Renal cortical epithelial cell (primary cell): ENCODE results near the gene ZNF580. TPM values are rescaled to one million over a fixed set of nuclear protein-coding genes. Genes with fewer than 3 reads are reported as not detected.

Experiments
- DNase-seq: peaks from one replicate; pipeline ENCODE4 v3.0.0-alpha.2; 2011; ENCODE audit warnings: low read depth
- total RNA-seq: library from RNA; depleted of rRNA; stranded (reverse); fragments of >200 nt; gene quantifications from 2 replicates; pipeline ENCODE4 v1.2.3, GENCODE V29; 2014

Gene ZNF580
- total RNA-seq, 1 donor from 2014 or later = 5.8 TPM

DNA sequence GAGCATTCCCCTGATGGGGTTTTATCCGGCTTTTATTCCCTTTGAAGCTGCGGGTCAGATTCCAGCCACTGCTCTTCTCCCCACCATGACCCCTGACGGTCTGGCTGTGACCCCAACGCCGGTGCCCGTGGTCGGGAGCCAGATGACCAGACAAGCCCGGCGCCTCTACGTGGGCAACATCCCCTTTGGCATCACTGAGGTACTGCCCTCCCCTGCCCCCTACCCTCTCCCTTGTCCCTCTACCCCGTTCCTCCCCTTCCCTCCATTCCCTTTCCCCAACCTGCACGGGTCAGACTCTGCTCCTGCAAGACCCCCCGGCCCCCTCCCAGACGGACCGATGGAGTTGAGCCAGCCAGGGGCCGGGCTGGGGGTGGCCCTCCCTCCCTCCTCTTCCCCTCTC, 20.2 kb downstream of the ZNF580 start:
- DNase-seq = no peak

- DNase-seq = no peak
Observed at GRCh38 chr19:55661826-55662225, 21.0 kb downstream of the ZNF580 start.

DNA sequence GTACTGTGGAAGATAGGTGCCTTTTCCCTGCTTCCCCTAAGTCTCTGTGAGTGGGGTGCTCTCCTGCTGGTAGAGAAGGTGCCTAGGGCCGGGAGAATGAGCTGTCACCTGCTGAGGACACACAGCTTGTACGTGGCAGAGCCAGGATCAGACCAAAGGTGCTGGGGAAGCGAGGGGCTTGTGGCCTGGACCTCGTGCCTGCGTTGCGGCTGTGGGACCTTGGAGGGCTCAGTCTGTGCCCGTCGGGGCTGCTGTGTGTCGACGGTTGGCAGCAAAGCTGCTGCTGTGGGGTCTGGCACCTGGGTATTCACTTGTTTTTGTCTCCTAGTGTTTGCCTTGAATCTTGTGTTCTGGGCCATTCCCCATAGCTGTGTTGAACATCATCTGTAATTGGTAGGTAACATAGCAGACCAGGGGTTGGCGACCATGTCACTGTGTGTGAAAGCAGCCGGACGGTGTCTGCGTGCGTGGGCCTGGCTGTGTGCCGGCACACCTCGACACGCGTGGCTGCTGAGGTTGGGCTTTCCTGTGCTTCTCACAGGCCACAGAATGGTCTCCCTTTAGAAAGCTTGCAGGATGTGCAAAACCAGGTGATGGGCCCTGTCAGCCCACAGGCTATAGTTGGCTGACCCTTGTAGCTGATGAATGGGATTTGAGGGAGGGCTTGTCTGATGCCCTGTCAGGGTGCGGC, 23.2 kb downstream of the ZNF580 start:
- no peak for DNase-seq

DNA sequence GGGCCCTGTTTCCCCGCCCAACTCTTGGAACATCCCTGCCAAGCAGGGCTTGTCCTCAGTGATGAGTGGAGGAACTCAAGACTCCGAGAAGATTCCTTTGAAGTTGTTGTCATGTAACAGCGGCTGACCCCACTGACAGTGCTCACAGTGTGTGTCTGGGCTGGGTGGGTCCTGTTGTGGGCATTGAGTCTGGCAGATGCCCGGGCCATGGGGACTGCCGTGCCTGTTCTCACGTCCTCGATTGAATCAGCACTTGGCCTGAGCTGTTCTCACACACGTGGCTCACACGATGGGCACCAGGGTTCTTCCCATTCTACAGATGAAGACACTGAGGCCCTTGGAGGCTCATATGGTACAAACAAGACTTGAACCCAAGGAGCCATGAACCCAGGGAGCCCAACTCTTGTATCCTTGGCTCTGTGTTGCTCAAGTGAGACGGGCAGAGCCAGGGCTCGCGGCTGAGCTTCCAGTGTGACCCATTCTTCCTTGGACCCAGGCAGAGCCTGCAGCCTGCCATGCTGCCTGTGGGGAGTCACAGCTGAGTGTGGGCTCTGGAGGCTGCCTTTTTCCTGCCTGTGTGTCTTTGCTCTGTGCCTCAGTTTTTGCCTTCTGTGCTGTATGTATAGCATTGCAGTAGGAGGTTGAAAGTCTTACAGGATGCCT, 25.7 kb downstream of the ZNF580 start:
- DNase-seq = no peak

DNA sequence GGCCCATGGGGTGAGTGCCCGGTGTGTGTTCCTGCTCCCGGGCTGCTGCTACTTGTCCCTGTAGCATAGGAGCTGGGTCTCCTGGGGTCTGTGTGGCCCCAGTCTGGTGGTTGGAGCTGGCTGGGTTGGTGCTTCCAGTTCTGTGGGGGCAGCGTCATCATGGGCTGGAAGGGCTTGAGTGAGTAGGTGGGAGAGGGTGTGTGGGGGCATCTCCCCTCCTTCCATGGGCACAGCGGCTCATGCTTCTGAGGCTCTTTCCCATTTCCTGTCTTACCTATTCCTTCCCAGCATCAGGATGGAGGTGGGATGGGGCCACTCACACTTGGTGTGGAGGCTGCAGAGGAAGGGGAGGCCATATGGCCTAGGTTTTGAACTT, 26.2 kb downstream of the ZNF580 start:
- no peak for DNase-seq

DNA sequence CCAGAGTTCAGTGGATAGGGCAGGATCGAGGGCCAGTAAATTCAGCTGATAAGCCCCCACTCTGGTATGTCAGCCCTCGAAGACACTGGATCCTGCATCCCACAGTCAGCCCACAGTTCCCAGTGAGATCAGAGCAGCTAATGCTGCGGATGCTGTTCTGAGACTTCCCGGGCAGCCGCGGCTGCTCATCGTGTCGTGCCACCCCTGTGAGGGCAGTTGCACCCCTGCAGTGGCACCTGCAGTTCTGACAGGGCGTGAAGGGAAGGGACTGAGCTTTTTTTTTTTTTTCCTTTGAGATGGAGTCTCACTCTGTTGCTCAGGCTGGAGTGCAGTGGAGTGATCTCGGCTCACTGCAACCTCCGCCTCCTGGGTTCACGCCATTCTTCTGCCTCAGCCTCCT, 26.7 kb downstream of the ZNF580 start:
- no peak for DNase-seq

DNA sequence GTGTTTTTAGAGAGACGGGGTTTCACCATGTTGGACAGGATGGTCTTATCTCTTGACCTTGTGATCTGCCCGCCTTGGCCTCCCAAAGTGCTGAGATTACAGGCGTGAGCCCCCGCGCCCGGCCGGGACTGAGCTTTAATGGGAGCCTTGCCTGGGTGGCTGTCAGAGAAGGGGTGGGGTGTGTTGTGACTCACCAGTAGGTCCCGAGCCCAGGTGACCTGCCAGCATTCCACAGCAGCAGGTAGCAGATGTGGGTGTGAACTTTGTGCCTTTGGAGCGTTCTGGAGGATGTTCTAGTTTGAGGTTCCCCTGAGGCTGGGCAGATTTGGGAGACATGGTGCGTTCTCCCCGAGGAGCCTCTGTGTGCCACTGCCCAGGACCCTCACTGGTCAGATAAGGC, 27.2 kb downstream of the ZNF580 start:
- DNase-seq = no peak

- DNase-seq = no peak
Observed at GRCh38 chr19:55668603-55669348, 28.0 kb downstream of the ZNF580 start.

DNA sequence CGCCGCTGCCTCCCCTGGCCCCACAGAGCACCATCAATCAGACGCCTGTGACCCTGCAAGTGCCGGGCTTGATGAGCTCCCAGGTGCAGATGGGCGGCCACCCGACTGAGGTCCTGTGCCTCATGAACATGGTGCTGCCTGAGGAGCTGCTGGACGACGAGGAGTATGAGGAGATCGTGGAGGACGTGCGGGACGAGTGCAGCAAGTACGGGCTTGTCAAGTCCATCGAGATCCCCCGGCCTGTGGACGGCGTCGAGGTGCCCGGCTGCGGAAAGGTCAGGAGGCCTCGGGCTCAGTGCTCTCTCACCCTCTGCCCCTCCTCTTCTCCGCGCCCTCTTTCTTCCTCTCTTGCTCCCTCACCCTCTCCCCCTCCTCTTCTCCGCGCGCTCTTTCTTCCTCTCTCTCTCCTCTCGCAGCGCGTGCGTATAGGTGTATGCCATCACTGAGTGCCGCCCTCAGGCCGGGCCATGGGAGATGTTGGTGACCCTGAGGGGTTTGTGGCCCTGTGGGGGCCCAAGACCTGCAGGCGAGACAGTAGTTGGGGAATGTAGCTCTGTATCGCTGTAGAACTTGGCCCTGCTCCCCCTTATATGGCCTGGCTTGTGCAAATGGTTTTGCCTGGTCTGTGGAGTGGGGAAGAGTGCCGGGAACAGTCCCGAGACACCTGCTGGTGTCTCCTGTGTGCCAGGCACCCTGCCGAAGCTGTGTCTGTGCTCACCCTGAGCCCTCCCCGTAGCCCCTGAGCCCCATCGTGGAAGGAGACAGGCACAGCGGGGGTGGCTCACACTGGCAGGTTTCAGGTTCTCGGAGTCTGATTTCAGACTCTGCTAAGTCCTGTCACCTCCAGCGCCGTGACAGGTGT, 28.8 kb downstream of the ZNF580 start:
- DNase-seq = no peak

- DNase-seq = no peak
Observed at GRCh38 chr19:55670280-55671053, 29.7 kb downstream of the ZNF580 start.

GRCh38 chr19:55671054-55671378, 30.2 kb downstream of the ZNF580 start:
- no peak for DNase-seq

GRCh38 chr19:55672418-55672817, 31.6 kb downstream of the ZNF580 start:
- no peak for DNase-seq

- DNase-seq = no peak
Observed at GRCh38 chr19:55673465-55673864, 32.7 kb downstream of the ZNF580 start.

GRCh38 chr19:55673889-55674288, 33.1 kb downstream of the ZNF580 start:
- no peak for DNase-seq

GRCh38 chr19:55674459-55674840, 33.6 kb downstream of the ZNF580 start:
- no peak for DNase-seq

DNA sequence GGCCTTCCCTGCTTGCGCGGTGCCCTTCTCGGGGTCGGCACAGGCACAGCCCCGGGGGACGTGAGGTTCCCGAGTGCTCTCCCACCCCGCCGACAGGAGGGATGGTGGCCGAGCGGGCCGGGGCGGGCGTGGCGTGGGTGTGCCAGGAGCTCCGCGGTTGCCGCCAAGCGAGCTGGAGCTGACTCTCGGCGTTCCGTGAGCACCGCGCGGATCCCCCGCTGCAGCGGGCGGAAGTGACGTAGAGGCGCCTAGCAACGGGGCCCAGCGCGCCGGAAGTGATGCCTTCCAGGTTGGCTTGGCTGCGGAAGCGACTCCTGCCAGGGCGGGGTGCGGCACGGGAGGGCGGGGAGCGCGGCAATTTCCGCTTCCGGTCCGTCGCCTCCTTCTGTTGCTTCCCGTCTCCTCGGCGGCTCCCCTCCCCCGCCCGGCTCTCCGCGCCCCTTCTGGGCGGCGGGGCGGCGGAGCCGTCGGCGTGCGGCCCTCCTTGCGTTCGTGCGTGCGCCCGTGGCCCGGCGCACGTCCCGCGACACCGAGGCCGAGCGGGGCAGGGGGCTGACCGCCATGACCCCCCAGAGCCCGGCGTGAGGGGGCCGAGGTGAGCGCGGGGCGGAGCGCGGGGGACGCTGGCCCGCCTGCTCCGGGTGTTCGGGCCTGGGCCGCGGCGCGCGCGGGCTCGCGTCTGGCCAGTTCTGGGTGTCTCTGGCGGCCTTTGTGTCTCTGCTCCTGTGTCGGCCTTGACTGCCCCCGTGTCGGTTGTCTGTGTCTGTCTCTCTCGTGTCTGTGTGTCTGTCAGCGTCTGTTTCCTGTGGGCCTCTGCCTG, 34.2 kb downstream of the ZNF580 start, which contains the start of gene EPN1:
EPN1 (plus strand) TSS at position 386 of the 820 bp plus-strand sequence. CDS start 3,402 bp downstream, outside the sequence.
- peak; percentile 85 for DNase-seq

- DNase-seq = no peak
Observed at GRCh38 chr19:55675661-55676354, 35.0 kb downstream of the ZNF580 start.

GRCh38 chr19:55676383-55676782, 35.6 kb downstream of the ZNF580 start:
- no peak for DNase-seq

GRCh38 chr19:55676889-55677505, 36.2 kb downstream of the ZNF580 start:
- DNase-seq = no peak
